HuH-7 (cell line): ENCODE data around the gene TENM4.

Source experiments
- DNase-seq: peaks from one replicate; pipeline ENCODE4 v3.0.0; 2011; ENCODE audit warnings: low spot score

TENM4 gene

GRCh38 chr11:79170321-79170720 lies 270.5 kb downstream of the TENM4 start:
- no peak for DNase-seq

GRCh38 chr11:79168530-79169110 lies 272.2 kb downstream of the TENM4 start:
- DNase-seq, result no peak

- no peak for DNase-seq
Measured at GRCh38 chr11:79167510-79168188, 273.2 kb downstream of the TENM4 start.

- DNase-seq, result no peak
Measured at GRCh38 chr11:79165908-79166307, 274.9 kb downstream of the TENM4 start.

- no peak for DNase-seq
Measured at GRCh38 chr11:79160791-79161403, 279.9 kb downstream of the TENM4 start.

GRCh38 chr11:79159657-79160450 lies 281.0 kb downstream of the TENM4 start:
- no peak for DNase-seq

GRCh38 chr11:79157738-79158137 lies 283.1 kb downstream of the TENM4 start:
- no peak for DNase-seq

- DNase-seq, result no peak
Measured at GRCh38 chr11:79156031-79156430, 284.8 kb downstream of the TENM4 start.

- DNase-seq, result no peak
Measured at GRCh38 chr11:79155237-79155636, 285.6 kb downstream of the TENM4 start.

GRCh38 chr11:79152511-79152910 lies 288.3 kb downstream of the TENM4 start:
- DNase-seq, result no peak

- no peak for DNase-seq
Measured at GRCh38 chr11:79151396-79151795, 289.4 kb downstream of the TENM4 start.

GRCh38 chr11:79150966-79151365 lies 289.9 kb downstream of the TENM4 start:
- DNase-seq, result no peak

- no peak for DNase-seq
Measured at GRCh38 chr11:79150320-79150719, 290.5 kb downstream of the TENM4 start.

GRCh38 chr11:79147731-79148130 lies 293.1 kb downstream of the TENM4 start:
- no peak for DNase-seq

GRCh38 chr11:79147011-79147410 lies 293.8 kb downstream of the TENM4 start:
- no peak for DNase-seq

GRCh38 chr11:79139900-79140299 lies 300.9 kb downstream of the TENM4 start:
- DNase-seq, result no peak

GRCh38 chr11:79129702-79130101 lies 311.1 kb downstream of the TENM4 start:
- no peak for DNase-seq

GRCh38 chr11:79128291-79128690 lies 312.5 kb downstream of the TENM4 start:
- DNase-seq, result no peak

GRCh38 chr11:79122759-79123158 lies 318.1 kb downstream of the TENM4 start:
- DNase-seq, result no peak

GRCh38 chr11:79121351-79121750 lies 319.5 kb downstream of the TENM4 start:
- DNase-seq, result no peak

GRCh38 chr11:79119491-79120284 lies 321.1 kb downstream of the TENM4 start:
- no peak for DNase-seq

GRCh38 chr11:79117488-79117887 lies 323.3 kb downstream of the TENM4 start:
- DNase-seq, result no peak
